Epithelial cell of esophagus (primary cell): ENCODE measurements around the gene MACROD2.

Experiments
- DNase-seq: peaks from one replicate; pipeline ENCODE4 v3.0.0; 2010; ENCODE audit warnings: low read depth
- H3K4me3 ChIP-seq: 2 replicates; pipeline ENCODE4 v1.5.1; 2011; ENCODE audit warnings: mild to moderate bottlenecking, low read length, control low read depth
- TF ChIP-seq, protein P1 (sequence below): IDR thresholded peaks from 2 replicates; pipeline ENCODE4 v1.5.1; 2011; ENCODE audit warnings: low read depth, mild to moderate bottlenecking, low read length, control low read depth, inconsistent platforms; ENCODE audit not compliant: insufficient read depth; ENCODE audit errors: missing control alignments

Gene MACROD2

DNA sequence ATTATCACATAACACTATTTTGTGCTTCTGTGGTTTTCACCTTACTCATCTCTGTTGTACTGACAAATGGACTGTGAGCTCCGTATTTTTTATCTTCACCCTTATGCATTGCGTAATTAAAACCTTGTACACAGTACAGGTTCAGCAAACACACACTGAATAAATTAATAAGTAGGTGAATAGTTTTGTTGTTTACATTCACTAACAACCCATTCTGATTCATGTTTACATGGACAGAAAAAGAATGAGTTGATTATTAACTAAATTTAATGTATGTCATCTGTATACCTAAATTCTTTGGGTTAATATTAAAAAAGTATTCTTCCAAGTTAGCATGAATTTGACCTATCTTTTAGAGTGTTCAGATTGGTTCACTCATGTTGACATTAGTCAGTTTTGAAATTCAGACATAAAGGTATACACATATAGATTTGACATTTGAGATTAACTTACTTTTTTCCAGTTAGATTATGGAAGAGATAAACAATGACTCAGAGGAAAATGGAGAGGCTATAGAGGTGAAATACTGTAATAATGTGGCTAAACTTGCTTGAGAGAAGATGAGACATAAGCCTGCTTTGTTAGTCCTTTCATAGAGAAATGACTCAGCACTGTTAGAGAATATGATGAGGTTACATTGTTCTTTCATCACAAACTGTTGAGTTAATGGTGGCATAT lies 883.8 kb downstream of the MACROD2 start:
- H3K4me3 ChIP-seq, result no peak overlapping the region
- TF ChIP-seq, protein P1, sequence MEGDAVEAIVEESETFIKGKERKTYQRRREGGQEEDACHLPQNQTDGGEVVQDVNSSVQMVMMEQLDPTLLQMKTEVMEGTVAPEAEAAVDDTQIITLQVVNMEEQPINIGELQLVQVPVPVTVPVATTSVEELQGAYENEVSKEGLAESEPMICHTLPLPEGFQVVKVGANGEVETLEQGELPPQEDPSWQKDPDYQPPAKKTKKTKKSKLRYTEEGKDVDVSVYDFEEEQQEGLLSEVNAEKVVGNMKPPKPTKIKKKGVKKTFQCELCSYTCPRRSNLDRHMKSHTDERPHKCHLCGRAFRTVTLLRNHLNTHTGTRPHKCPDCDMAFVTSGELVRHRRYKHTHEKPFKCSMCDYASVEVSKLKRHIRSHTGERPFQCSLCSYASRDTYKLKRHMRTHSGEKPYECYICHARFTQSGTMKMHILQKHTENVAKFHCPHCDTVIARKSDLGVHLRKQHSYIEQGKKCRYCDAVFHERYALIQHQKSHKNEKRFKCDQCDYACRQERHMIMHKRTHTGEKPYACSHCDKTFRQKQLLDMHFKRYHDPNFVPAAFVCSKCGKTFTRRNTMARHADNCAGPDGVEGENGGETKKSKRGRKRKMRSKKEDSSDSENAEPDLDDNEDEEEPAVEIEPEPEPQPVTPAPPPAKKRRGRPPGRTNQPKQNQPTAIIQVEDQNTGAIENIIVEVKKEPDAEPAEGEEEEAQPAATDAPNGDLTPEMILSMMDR, result no peak
- peak; percentile 95 for DNase-seq

DNA sequence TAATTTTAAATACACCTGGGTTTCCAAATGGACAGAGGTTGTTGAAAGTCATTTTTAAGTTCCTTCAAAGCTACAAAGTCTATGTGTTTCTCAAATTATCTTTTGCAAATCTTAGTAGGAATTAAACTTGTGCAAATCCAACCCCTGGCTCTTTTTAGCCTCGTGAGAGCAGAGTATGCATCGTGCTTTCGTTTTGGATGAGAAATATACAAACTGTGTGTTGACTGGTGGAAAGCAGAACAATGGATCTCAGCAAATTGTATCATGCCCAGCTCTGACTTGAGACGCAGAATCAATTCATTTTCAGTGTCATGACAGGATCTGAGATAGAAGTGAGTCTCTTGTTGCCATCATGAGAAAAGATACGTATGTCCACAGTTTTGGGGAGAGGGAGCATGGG lies 884.5 kb downstream of the MACROD2 start:
- TF ChIP-seq, protein P1, result no peak
- no peak for DNase-seq
- no peak overlapping the region for H3K4me3 ChIP-seq

DNA sequence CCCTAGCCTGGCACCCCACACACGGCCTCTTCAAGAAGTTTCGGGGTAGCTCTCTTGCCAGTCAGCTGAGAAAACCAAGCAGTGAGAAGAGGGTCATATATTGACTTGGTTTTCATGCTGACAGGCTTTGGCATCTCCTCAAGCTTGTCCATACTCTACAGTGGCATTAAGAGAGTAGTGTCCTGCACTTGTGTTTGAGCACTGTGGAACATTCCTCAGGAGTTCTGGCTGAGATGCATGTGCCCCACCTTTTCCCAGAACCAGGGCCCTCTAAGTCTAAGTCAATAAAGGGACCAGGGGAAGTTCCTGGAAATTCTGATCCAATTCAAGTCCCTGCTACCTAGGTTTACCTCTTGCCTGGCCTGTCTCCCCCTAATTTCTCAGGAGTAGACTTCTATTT lies 886.2 kb downstream of the MACROD2 start:
- H3K4me3 ChIP-seq, result no peak overlapping the region
- no peak for DNase-seq
- TF ChIP-seq, protein P1, result no peak

DNA sequence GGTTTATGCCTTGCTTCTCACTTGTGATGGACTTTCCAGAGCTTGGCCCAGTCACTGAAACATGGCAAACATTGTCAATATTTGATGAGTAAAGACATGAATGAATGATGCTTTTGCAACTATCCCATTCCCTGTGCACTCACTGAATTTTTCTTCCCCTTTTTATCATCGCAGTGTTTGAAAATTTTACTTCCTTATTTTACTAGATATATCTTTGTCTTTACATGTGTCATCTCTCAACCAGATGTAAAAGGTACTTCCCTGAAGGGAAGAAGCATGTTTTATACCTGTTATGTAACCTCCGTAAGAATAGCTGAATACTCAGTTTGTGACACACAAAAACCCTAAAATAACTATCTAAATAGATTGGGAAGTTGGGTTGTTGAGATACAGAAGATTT lies 886.8 kb downstream of the MACROD2 start:
- H3K4me3 ChIP-seq, result no peak overlapping the region
- TF ChIP-seq, protein P1, result no peak
- DNase-seq, result no peak

DNA sequence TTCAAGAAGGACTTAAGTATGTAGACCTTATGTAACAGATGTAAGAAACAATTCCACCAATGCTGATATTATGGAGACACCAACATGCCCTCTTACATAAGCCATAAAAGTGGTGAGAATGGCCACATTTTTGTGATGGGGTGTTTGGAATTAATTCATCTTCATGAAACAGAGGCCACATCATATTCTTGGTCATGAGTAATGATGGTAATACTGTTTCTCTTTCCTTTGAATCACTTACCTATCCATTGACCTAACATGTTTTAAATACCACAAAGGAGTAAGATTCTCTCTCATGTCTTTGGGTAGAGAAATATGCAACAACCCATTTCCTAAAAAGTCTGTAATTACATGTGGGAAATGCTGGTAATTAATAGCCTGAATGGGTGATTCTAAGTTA lies 887.5 kb downstream of the MACROD2 start:
- H3K4me3 ChIP-seq, result no peak overlapping the region
- DNase-seq, result peak; percentile 70
- TF ChIP-seq, protein P1, result no peak

DNA sequence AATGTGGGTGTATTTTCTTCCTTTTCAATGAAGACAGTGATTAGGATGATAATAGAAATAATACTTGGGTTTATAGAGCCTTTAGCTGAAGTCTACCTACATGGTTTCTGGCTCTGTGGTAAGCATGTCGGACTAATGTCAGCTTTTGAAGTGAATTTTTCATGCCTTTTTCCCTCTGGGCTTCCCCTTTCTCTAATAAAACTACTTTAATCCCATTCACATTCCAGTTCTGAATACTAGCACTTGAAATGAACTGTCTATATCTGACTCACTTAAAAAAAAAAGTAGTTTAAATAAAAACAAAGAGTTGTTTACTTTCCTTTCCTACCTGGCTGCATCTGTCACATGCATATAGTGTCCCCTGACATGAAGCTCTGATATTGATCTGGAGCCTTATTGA lies 888.0 kb downstream of the MACROD2 start:
- peak; percentile 25 for DNase-seq
- no peak overlapping the region for H3K4me3 ChIP-seq
- TF ChIP-seq, protein P1, result no peak

DNA sequence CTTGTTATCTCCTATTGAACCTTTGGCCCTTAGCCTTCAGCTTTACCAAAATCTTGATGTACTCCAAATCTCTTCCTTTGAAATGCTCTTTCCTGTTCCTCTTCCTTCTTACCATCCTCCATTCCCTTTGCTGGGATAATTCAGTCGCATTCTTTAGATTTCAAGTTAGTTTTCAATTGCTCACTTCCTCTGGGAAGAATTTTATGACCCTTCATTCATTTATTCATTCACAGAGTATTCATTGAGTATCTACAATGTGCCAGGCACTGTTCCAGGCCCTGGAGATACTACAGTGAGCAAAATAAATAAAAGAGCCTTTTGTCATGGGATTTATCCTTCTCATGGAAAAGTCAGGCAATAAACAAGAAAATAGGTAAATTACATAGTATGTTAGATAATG lies 890.3 kb downstream of the MACROD2 start:
- no peak overlapping the region for H3K4me3 ChIP-seq
- DNase-seq, result no peak
- TF ChIP-seq, protein P1, result no peak
